Suprapubic skin (tissue), 4 donors: ENCODE data around the gene MAVS. TPM values are rescaled to one million over a fixed set of nuclear protein-coding genes. Genes with fewer than 3 reads are reported as not detected.

Source experiments
- DNase-seq, 2 donors: peaks; one replicate each; pipeline ENCODE4 v3.0.0-alpha.2; 2019; ENCODE audit warnings: low spot score in 2 of 2
- H3K27ac ChIP-seq: fragments of 200-600 bp; sonication (generic); one replicate; pipeline ENCODE4 v1.5.1; 2019
- H3K27me3 ChIP-seq: fragments of 200-600 bp; sonication (generic); one replicate; pipeline ENCODE4 v1.5.1; 2019
- H3K36me3 ChIP-seq: fragments of 200-600 bp; sonication (generic); one replicate; pipeline ENCODE4 v1.5.1; 2019
- H3K4me1 ChIP-seq: fragments of 200-600 bp; sonication (generic); one replicate; pipeline ENCODE4 v1.5.1; 2019
- H3K4me3 ChIP-seq: fragments of 200-600 bp; sonication (generic); one replicate; pipeline ENCODE4 v1.5.1; 2019; ENCODE audit warnings: mild to moderate bottlenecking
- H3K9me3 ChIP-seq: fragments of 200-600 bp; sonication (generic); one replicate; pipeline ENCODE4 v1.5.1; 2019
- CTCF ChIP-seq, 2 donors: fragments of 200-600 bp in 1 of 2; fragments of 450-650 bp in 1 of 2; sonication (generic) in 1 of 2; IDR thresholded peaks; one replicate each; pipeline ENCODE4 v1.5.1; 2016 to 2019; ENCODE audit warnings: antibody characterized with exemption in 2 of 2, mild to moderate bottlenecking in 1 of 2, moderate library complexity in 1 of 2
- EP300 ChIP-seq: sonication (generic); formaldehyde crosslinking; IDR thresholded peaks from one replicate; pipeline ENCODE4 v1.6.1; 2017; ENCODE audit warnings: antibody characterized with exemption
- POLR2A ChIP-seq, 2 donors: fragments of 450-650 bp; IDR thresholded peaks; one replicate each; pipeline ENCODE4 v1.6.1; 2017; ENCODE audit warnings: antibody characterized with exemption in 2 of 2, mild to moderate bottlenecking in 2 of 2, moderate library complexity in 2 of 2
- POLR2AphosphoS5 ChIP-seq, 3 donors: sonication (generic); formaldehyde crosslinking; IDR thresholded peaks; one replicate each; pipeline ENCODE4 v1.6.1; 2017; ENCODE audit warnings: antibody characterized with exemption in 3 of 3
- WGBS: methylation state at CpG from one replicate; pipeline ENCODE4 v1.1.5; 2018; 5-methylcytosine and 5-hydroxymethylcytosine counted together
- total RNA-seq, 4 donors: library from RNA; depleted of rRNA; stranded (reverse); fragments of >200 nt; gene quantifications; one replicate each; pipeline ENCODE4 v1.1.0, GENCODE V29; 2016

MAVS gene
- total RNA-seq, 4 donors from 2014 or later = 29.1 to 50.0 (median 39.1) TPM

GRCh38 chr20:3862333-3862732, 15.7 kb downstream of the MAVS start:
- Histone ChIP-seq H3K4me3 (no peak overlapping the region), H3K4me1 (no peaks in the 10 kb centered on the region), H3K36me3 (peaks cover 98% of the 10 kb centered on the region), H3K27ac (no peak overlapping the region), H3K9me3 (no peaks in the 10 kb centered on the region), H3K27me3 (no peaks in the 10 kb centered on the region)
- WGBS = 100% methylated on average over 1 of the region's 1 CpG
- no peak for DNase-seq
- TF ChIP-seq POLR2A (IDR thresholded peaks at IDR 0.05) (no peak), EP300 (no peak), CTCF (IDR thresholded peaks at IDR 0.05) (no peak), POLR2AphosphoS5 (IDR thresholded peaks at IDR 0.05) (no peak)

- TF ChIP-seq POLR2AphosphoS5 (IDR thresholded peaks at IDR 0.05) = no peak
- no peak for TF ChIP-seq CTCF (IDR thresholded peaks at IDR 0.05)
- no peak for TF ChIP-seq EP300
- TF ChIP-seq POLR2A (IDR thresholded peaks at IDR 0.05) = no peak
- no peak for DNase-seq
- WGBS = 83% methylated on average over 7 of the region's 7 CpGs
- no peaks in the 10 kb centered on the region for H3K4me1 ChIP-seq
- no peak overlapping the region for H3K4me3 ChIP-seq
- H3K9me3 ChIP-seq = no peaks in the 10 kb centered on the region
- H3K36me3 ChIP-seq = peaks cover 93% of the 10 kb centered on the region
- no peaks in the 10 kb centered on the region for H3K27me3 ChIP-seq
- no peak overlapping the region for H3K27ac ChIP-seq
Measured at GRCh38 chr20:3863317-3863716, 16.7 kb downstream of the MAVS start.

- H3K27me3 ChIP-seq = no peaks in the 10 kb centered on the region
- H3K4me1 ChIP-seq = no peaks in the 10 kb centered on the region
- TF ChIP-seq POLR2A (IDR thresholded peaks at IDR 0.05) (no peak), POLR2AphosphoS5 (IDR thresholded peaks at IDR 0.05) (no peak)
- peaks cover 82% of the 10 kb centered on the region for H3K36me3 ChIP-seq
- H3K4me3 ChIP-seq = no peak overlapping the region
- no peak overlapping the region for H3K27ac ChIP-seq
- DNase-seq = no peak
- 69% methylated on average over 3 of the region's 5 CpGs for WGBS
- no peaks in the 10 kb centered on the region for H3K9me3 ChIP-seq
Measured at GRCh38 chr20:3864518-3864917, 17.9 kb downstream of the MAVS start.

- Histone ChIP-seq H3K27ac (no peak overlapping the region), H3K36me3 (peaks cover 83% of the 10 kb centered on the region), H3K4me3 (no peak overlapping the region), H3K4me1 (peaks cover 4% of the 10 kb centered on the region), H3K9me3 (no peaks in the 10 kb centered on the region), H3K27me3 (no peaks in the 10 kb centered on the region)
- DNase-seq = no peak
- WGBS = 94% methylated on average over 10 of the region's 14 CpGs
- no peak for TF ChIP-seq POLR2AphosphoS5 (IDR thresholded peaks at IDR 0.05)
Measured at GRCh38 chr20:3865152-3865886, 18.7 kb downstream of the MAVS start.

- Histone ChIP-seq H3K27ac (no peak overlapping the region), H3K27me3 (no peaks in the 10 kb centered on the region), H3K36me3 (peaks cover 77% of the 10 kb centered on the region), H3K4me3 (no peak overlapping the region), H3K9me3 (no peaks in the 10 kb centered on the region), H3K4me1 (peaks cover 4% of the 10 kb centered on the region)
- WGBS = 91% methylated on average over 6 of the region's 14 CpGs
- DNase-seq = no peak
- no peak for TF ChIP-seq EP300
- TF ChIP-seq POLR2A (IDR thresholded peaks at IDR 0.05) = no peak
- no peak for TF ChIP-seq CTCF (IDR thresholded peaks at IDR 0.05)
- TF ChIP-seq POLR2AphosphoS5 (IDR thresholded peaks at IDR 0.05) = no peak
Measured at GRCh38 chr20:3865887-3866407, 19.3 kb downstream of the MAVS start.

GRCh38 chr20:3866464-3866863, 19.8 kb downstream of the MAVS start:
- DNase-seq = no peak
- Histone ChIP-seq H3K27ac (no peak overlapping the region), H3K9me3 (no peaks in the 10 kb centered on the region), H3K27me3 (no peaks in the 10 kb centered on the region), H3K4me3 (no peak overlapping the region), H3K4me1 (peaks cover 4% of the 10 kb centered on the region), H3K36me3 (peaks cover 75% of the 10 kb centered on the region)
- WGBS = 80% methylated on average over 1 of the region's 3 CpGs
- TF ChIP-seq POLR2AphosphoS5 (IDR thresholded peaks at IDR 0.05) (no peak), CTCF (IDR thresholded peaks at IDR 0.05) (no peak), EP300 (no peak), POLR2A (IDR thresholded peaks at IDR 0.05) (no peak)
